BJ (cell line): ENCODE results near the gene SMARCAL1. TPM values are rescaled to one million over a fixed set of nuclear protein-coding genes. Genes with fewer than 3 reads are reported as not detected.

Experiments used
- CTCF ChIA-PET: fragments of 350-600 bp; formaldehyde crosslinking; extraction: SDS; loops from one replicate; lab custom pipeline; 2021; ENCODE audit warnings: antibody characterized with exemption, inconsistent platforms; lab: Yijun Ruan, JAX
- POLR2A ChIA-PET: fragments of 300-600 bp; sonication (Branson Sonifier 250); formaldehyde crosslinking; extraction: SDS; loops from one replicate; lab custom pipeline; 2021; ENCODE audit warnings: antibody characterized with exemption; lab: Charles Lee
- DNase-seq: peaks from one replicate; pipeline ENCODE4 v3.0.0-alpha.2; 2011; ENCODE audit warnings: low read depth
- H3K27me3 ChIP-seq: 2 replicates; pipeline ENCODE4 v1.6.0; 2011; ENCODE audit warnings: low read length; ENCODE audit not compliant: control insufficient read depth, insufficient read depth
- H3K36me3 ChIP-seq: 2 replicates; pipeline ENCODE4 v1.5.1; 2011; ENCODE audit warnings: low read length; ENCODE audit not compliant: control insufficient read depth, insufficient read depth
- H3K4me3 ChIP-seq: 2 replicates; pipeline ENCODE4 v1.5.1; 2011; ENCODE audit warnings: low read depth, mild to moderate bottlenecking, control low read depth, low read length
- CTCF ChIP-seq: IDR thresholded peaks from 2 replicates; pipeline ENCODE4 v1.5.1; 2011; ENCODE audit warnings: low read depth, mild to moderate bottlenecking, control low read depth, inconsistent platforms, low read length, moderate library complexity; ENCODE audit not compliant: insufficient read depth
- polyA plus RNA-seq: library from polyadenylated mRNA; depleted of rRNA; stranded (reverse); fragments of >200 nt; gene quantifications from 2 replicates; pipeline ENCODE4 v1.2.3, GENCODE V29; 2011

SMARCAL1 gene
- polyA plus RNA-seq, 1 experiment: 41.2 TPM

GRCh38 chr2:216486708-216487107, 74.4 kb downstream of the SMARCAL1 start:
- POLR2A ChIA-PET: no interaction called here
- no peaks in the 10 kb centered on the region for H3K27me3 ChIP-seq
- H3K4me3 ChIP-seq: no peak overlapping the region
- CTCF ChIA-PET: no interaction called here
- TF ChIP-seq CTCF: no peak
- DNase-seq: no peak
- 0 out of 2 replicates have a peak, but pooled peaks cover 3% of the 10 kb centered on the region for H3K36me3 ChIP-seq

- ChIA-PET CTCF (no interaction called here), POLR2A (no interaction called here)
- peak; percentile 41 for DNase-seq
Measured at GRCh38 chr2:216490061-216490460, 77.8 kb downstream of the SMARCAL1 start.

GRCh38 chr2:216491793-216492596, 79.7 kb downstream of the SMARCAL1 start:
- Histone ChIP-seq H3K27me3 (no peaks in the 10 kb centered on the region), H3K4me3 (no peak overlapping the region), H3K36me3 (no peaks in the 10 kb centered on the region)
- no peak for TF ChIP-seq CTCF
- DNase-seq: no peak
- ChIA-PET POLR2A (interaction anchor here (0.6 kb wide), 1 partner anchor 120 kb away, joined by 5 read pairs; the partner anchor contains the start of gene MARCHF4), CTCF (interaction anchor here (1.0 to 1.1 kb wide), 2 partner anchors 39 to 41 kb away, joined by 3 read pairs; no protein-coding TSS in a partner anchor)

More at GRCh38 chr2:216490061-216490460, 77.8 kb downstream of the SMARCAL1 start:
- no peaks in the 10 kb centered on the region for H3K36me3 ChIP-seq
- no peak overlapping the region for H3K4me3 ChIP-seq
- no peak for TF ChIP-seq CTCF
- no peaks in the 10 kb centered on the region for H3K27me3 ChIP-seq

GRCh38 chr2:216492597-216493333, 80.5 kb downstream of the SMARCAL1 start:
- CTCF ChIA-PET: interaction anchor here (1.1 kb wide), 1 partner anchor 40 kb away, joined by 3 read pairs; no protein-coding TSS in a partner anchor
- H3K4me3 ChIP-seq: no peak overlapping the region
- POLR2A ChIA-PET: interaction anchor here (0.6 kb wide), 2 partner anchors 20 to 121 kb away, joined by 3 to 5 read pairs; partner anchors contain the start of gene MARCHF4

More at GRCh38 chr2:216492597-216493333, 80.5 kb downstream of the SMARCAL1 start:
- peak; percentile 49 for DNase-seq
- Histone ChIP-seq H3K27me3 (no peaks in the 10 kb centered on the region), H3K36me3 (no peaks in the 10 kb centered on the region)
- no peak for TF ChIP-seq CTCF
